ENCODE results near the gene KRTAP1-3.
"Not testable (repeated sequence)": the region's sequence is repeated elsewhere in the genome, so short reads cannot be mapped to it uniquely, and the experiment has no call there.

Gene KRTAP1-3

GRCh38 chr17:41034346-41034935, at the start of gene KRTAP1-3:
KRTAP1-3 (minus strand) TSS chr17:41034874; CDS start chr17:41034821, 53 bp downstream.
- DNase-seq = not testable (repeated sequence)

DNA sequence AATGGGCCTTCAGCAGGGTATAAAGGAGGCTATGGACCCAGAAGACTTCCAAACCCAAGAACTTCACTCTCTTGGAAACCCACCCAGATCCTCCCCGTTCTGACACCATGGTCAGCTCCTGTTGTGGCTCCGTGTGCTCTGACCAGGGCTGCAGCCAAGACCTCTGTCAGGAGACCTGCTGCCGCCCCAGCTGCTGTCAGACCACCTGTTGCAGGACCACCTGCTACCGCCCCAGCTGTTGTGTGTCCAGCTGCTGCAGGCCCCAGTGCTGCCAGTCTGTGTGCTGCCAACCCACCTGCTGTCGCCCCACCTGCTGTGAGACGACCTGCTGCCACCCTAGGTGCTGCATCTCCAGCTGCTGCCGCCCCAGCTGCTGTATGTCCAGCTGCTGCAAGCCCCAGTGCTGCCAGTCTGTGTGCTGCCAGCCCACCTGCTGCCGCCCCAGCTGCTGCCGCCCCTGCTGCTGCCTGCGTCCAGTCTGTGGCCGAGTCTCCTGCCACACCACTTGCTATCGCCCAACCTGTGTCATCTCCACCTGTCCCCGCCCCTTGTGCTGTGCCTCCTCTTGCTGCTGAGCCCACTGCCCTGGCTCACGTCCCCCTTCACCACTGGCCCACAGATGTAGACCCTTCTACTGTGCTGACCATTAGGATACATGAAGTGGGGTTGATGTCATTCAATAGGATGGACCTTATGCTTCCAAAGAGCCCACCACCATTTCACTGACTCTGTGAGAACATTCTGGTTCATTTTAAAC, 49.6 kb upstream of the KRTAP1-3 start, which contains the start of gene KRTAP4-7:
Gene KRTAP4-7, plus strand, starts transcription at position 51 of the 757 bp plus-strand sequence. Its CDS starts 57 bp downstream, at position 108.
- DNase-seq = not testable (repeated sequence)

DNA sequence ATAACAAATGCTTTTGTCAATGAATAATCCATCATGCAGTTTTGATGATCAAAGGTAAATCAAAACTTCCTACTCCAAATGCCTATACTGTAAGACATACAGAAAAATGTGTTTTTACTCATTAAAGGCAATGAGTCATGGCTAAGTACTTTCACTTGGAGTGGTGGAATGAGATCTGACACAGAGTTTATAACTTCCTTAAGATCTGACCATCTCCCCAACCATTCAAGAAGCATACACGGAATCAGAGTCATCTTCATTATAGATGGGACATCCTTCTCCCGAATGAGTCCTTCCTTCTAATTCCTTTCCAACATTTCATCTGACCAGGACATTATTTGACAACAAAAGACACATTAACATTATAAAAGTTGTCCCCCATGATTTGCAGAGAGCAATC, 48.8 kb upstream of the KRTAP1-3 start:
- DNase-seq = not testable (repeated sequence)

GRCh38 chr17:41082626-41083025, 48.0 kb upstream of the KRTAP1-3 start:
- DNase-seq = no peak

- no peak for DNase-seq
Observed at GRCh38 chr17:41076788-41077187, 42.1 kb upstream of the KRTAP1-3 start.

DNA sequence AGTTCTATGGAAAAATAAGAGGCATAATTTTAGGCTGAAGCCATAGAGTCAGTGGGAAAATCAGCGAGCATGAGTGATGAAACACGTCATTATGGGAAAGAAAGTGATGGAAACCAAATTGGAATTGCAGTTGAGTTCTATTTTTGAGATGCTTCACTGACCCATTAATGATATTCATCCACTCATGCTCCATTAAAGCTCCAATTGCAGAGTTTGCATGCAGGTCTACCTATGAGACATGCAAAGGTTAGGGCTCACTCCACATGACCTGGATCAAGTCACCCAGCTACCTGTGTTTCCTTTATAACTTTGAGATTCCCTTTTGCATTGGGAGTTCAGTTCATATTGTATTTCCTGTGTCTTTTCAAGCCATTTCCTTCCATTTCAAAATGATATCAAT, 39.0 kb upstream of the KRTAP1-3 start:
- DNase-seq = no peak

DNA sequence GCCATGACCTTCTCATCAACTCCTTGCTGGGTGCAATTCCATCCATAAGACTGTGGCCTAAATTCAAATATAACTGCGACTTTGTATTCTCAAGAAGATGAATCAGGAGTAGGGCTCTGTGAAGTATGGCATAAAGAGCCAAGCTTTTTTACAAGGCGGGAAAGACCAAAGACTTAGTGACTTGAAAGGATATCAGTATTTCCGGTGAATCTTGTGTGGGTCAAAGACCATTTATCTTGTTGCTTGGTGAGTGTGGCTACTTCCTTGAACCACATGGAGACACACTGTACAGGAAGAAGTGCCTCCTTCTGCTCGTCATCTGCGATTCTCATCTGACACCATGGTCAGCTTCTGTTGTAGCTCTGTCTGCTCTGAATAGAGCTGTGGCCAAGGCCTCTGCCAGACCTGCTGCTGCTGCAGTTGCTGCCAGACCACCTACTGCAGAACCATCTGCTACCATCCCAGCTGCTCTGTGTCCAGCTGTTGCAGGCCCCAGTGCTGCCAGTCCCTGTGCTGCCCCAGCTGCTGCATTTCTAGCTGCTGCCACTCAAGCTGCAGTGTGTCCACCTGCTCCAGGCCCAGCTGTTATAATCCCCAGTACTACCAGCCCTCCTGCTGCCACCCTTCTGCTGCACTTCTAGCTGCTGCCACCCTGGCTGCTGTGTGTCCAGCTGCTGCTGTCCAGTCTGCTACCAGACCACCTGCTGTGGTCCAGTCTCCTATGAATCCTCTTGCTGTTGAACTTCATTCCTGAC, 37.1 kb upstream of the KRTAP1-3 start:
- no peak for DNase-seq

GRCh38 chr17:41069031-41069430, 34.4 kb upstream of the KRTAP1-3 start:
- no peak for DNase-seq

DNA sequence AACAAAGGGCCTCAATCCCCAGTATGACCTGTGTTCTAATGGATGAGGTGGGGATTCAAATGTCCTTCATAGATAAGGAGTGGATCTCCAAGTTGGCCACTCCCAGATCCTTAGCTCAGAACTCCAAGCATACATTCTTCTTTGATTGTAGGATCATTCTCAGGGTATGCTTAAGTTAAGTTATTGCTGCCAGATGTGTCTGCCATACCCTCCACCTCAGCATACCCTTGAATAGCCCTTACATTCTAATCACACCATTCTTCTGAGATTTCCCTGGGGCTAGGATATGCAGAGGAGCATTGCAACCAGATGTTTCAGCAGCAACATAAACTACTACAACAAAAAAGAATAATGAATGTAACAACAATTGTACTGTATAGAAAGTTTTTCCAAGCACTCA, 32.6 kb upstream of the KRTAP1-3 start:
- no peak for DNase-seq

- DNase-seq = no peak
Observed at GRCh38 chr17:41065829-41066624, 31.4 kb upstream of the KRTAP1-3 start, which contains the start of gene KRTAP2-4. KRTAP2-4 (minus strand) TSS chr17:41065879; CDS start chr17:41065845, 34 bp downstream.

DNA sequence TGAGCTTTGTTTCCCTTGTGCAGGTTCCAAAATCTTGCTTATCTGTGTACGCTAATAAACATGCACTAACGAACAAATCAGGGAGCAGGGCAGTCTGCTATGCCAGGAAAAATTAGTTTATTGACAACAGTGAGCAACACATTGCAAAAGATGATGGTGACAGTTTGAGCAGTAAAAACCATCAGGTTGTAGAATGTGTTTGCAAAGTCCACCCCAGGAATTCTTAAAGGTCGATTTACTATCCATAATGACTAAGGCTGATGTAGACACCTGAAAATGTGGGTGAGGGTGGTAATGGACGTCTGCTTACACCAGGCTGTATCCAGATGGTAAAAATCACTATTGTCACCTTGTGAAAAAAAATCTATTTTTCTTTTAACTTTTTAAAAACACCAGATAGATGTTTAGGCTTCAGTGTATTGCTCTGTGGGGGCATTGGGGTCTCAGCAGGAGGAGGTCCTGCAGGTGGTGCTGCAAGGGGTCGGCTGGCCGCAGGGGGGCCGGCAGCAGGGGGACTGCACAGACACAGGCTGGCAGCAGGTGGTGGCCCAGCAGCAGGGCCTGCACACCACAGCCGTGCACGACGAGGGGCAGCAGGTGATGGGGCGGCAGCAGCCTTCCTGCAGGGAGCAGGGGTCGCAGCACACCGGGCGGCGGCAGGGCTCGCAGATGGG, 30.5 kb upstream of the KRTAP1-3 start:
- not testable (repeated sequence) for DNase-seq

GRCh38 chr17:41064301-41064700, 29.6 kb upstream of the KRTAP1-3 start:
- DNase-seq = no peak

DNA sequence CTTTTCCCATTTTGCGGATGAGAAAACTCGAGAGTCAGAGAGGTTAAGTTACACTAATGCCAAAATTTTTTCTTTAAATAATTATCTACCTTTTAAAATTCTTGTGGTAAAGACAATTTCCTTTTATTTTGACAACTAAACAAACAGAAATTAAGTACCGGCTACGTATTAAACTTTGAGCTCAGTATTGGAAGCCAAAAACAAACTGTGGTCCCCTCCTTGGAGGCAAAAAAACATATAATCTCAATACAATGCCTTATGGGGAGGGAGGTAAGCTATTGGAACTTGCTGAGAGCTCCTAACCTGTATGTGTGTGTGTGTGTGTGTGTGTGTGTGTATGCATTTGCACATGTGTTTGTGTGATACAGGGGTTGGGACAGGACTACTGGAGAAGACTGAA, 28.8 kb upstream of the KRTAP1-3 start:
- DNase-seq = no peak

- no peak for DNase-seq
Observed at GRCh38 chr17:41061964-41062363, 27.3 kb upstream of the KRTAP1-3 start.

- DNase-seq = no peak
Observed at GRCh38 chr17:41060052-41060604, 25.5 kb upstream of the KRTAP1-3 start, which contains the start of gene KRTAP2-3. KRTAP2-3 (minus strand) TSS chr17:41060114; CDS start chr17:41060050, 64 bp downstream.

DNA sequence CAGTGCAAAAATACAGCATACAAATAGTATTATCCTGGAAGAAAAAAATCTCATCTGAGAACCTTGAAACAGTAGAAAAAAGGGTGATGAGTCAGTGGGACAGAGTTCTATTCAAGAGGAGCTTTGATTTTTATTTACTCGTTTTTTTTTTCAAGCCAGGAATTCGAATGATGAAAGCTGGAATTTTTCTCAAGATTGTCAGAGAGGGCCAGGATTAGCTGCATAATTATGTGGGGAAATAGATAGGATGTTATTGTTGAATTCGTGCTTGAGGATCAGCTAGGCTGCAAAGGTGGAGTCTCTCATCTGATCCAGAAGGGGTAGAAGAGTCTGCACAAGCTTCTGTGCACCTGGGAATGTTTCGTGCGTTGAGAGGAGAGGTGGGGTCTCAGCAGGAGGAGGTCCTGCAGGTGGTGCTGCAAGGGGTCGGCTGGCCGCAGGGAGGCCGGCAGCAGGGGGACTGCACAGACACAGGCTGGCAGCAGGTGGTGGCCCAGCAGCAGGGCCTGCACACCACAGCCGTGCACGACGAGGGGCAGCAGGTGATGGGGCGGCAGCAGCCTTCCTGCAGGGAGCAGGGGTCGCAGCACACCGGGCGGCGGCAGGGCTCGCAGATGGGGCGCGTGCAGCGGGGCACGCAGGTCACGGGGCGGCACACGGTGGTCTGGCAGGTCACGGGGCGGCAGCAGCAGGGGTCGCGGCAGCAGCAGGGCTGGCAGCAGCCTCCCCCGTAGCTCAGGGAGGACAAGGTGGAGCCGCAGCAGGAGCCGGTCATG, 24.8 kb upstream of the KRTAP1-3 start:
- DNase-seq = not testable (repeated sequence)

GRCh38 chr17:41058741-41059140, 24.1 kb upstream of the KRTAP1-3 start:
- no peak for DNase-seq

DNA sequence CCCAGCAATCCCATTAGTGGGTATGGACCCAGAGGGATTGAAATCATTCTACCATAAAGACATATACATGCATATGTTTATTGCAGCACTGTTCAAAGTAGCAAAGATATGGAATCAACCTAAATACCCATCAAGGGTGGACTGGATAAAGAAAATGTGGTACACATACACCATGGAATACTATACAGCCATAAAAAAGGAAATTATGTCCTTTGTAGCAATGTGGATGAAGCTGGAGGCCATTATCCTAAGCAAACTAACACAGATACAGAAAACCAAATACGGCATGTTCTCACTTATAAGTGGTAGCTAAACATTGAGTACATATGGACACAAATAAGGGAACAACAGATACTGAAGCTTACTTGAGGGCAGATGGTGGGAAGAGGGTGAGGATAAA, 22.9 kb upstream of the KRTAP1-3 start:
- DNase-seq = no peak

DNA sequence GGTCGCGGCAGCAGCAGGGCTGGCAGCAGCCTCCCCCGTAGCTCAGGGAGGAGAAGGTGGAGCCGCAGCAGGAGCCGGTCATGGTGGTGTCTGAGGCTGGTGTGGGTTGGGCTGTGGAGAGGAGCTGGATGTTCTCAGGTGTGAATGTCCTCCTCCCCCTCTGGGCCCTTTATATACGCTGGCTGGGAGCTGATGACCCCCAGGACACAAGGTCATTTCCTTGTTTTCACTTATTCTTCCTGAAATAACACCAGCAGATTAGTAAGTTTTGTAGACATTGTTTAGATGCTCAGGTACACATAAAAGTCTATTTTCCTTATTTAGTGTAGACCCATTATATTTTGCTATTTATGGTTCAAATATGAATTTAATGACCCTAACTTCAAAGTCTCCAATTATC, 20.5 kb upstream of the KRTAP1-3 start, which contains the start of gene KRTAP2-2:
Gene KRTAP2-2, minus strand, starts transcription at position 101 of the 400 bp plus-strand sequence. Its CDS starts 19 bp downstream, at position 82.
- not testable (repeated sequence) for DNase-seq

- not testable (repeated sequence) for DNase-seq
Observed at GRCh38 chr17:41054556-41054955, 19.9 kb upstream of the KRTAP1-3 start.

- DNase-seq = no peak
Observed at GRCh38 chr17:41054025-41054424, 19.4 kb upstream of the KRTAP1-3 start.
